H9 (cell line): ENCODE data around the gene TMEM82. TPM values are rescaled to one million over a fixed set of nuclear protein-coding genes. Genes with fewer than 3 reads are reported as not detected.

ENCODE experiments used
- DNase-seq: peaks from one replicate; pipeline ENCODE4 v3.0.0-alpha.2; 2017
- H2AFZ ChIP-seq: one replicate; pipeline ENCODE4 v1.6.1; 2013; ENCODE audit warnings: mild to moderate bottlenecking, low read length, control low read depth, moderate library complexity
- H2AK5ac ChIP-seq: 2 replicates; pipeline ENCODE4 v1.6.1; 2013; ENCODE audit warnings: low read length, control low read depth, mixed read lengths; ENCODE audit not compliant: insufficient read length
- H2BK120ac ChIP-seq: one replicate; pipeline ENCODE4 v1.6.1; 2013; ENCODE audit warnings: low read depth, mild to moderate bottlenecking, low read length, control low read depth, inconsistent platforms; ENCODE audit not compliant: poor library complexity, severe bottlenecking
- H2BK12ac ChIP-seq: 2 replicates; pipeline ENCODE4 v1.6.1; 2013; ENCODE audit warnings: low read length, control low read depth, mixed read lengths, low read depth; ENCODE audit not compliant: insufficient read length
- H2BK15ac ChIP-seq: 2 replicates; pipeline ENCODE4 v1.6.1; 2013; ENCODE audit warnings: low read depth, low read length, control low read depth
- H2BK20ac ChIP-seq: one replicate; pipeline ENCODE4 v1.6.1; 2013; ENCODE audit warnings: low read depth, mild to moderate bottlenecking, low read length, control low read depth, inconsistent platforms; ENCODE audit not compliant: poor library complexity, severe bottlenecking
- H2BK5ac ChIP-seq: 2 replicates; pipeline ENCODE4 v1.6.1; 2013; ENCODE audit warnings: low read length, control low read depth, mixed read lengths; ENCODE audit not compliant: insufficient read length
- H3K14ac ChIP-seq: 2 replicates; pipeline ENCODE4 v1.6.1; 2013; ENCODE audit warnings: low read length, control low read depth; ENCODE audit not compliant: insufficient read depth
- H3K18ac ChIP-seq: 2 replicates; pipeline ENCODE4 v1.6.1; 2013; ENCODE audit warnings: low read depth, mild to moderate bottlenecking, mixed read lengths, low read length, control low read depth; ENCODE audit not compliant: insufficient read length
- H3K23ac ChIP-seq: 2 replicates; pipeline ENCODE4 v1.6.1; 2013; ENCODE audit warnings: low read length, control low read depth, mixed read lengths, low read depth; ENCODE audit not compliant: insufficient read length
- H3K23me2 ChIP-seq: 2 replicates; pipeline ENCODE4 v1.6.1; 2013; ENCODE audit warnings: low read depth, mild to moderate bottlenecking, mixed read lengths, low read length, control low read depth; ENCODE audit not compliant: insufficient read length, poor library complexity, severe bottlenecking
- H3K27ac ChIP-seq: 2 replicates; pipeline ENCODE4 v1.5.1; 2013; ENCODE audit warnings: low read length, control low read depth, mixed read lengths, low read depth; ENCODE audit not compliant: insufficient read length
- H3K27me3 ChIP-seq: 2 replicates; pipeline ENCODE4 v1.6.1; 2013; ENCODE audit warnings: low read length, control low read depth, inconsistent platforms; ENCODE audit not compliant: insufficient read depth
- H3K4ac ChIP-seq: 2 replicates; pipeline ENCODE4 v1.6.1; 2013; ENCODE audit warnings: low read depth, mild to moderate bottlenecking, control low read depth, inconsistent platforms, low read length, moderate library complexity
- H3K4me1 ChIP-seq: 2 replicates; pipeline ENCODE4 v1.6.1; 2013; ENCODE audit warnings: low read length, control low read depth, inconsistent platforms; ENCODE audit not compliant: insufficient read depth
- H3K4me2 ChIP-seq: 2 replicates; pipeline ENCODE4 v1.6.1; 2013; ENCODE audit warnings: low read length, control low read depth, mixed read lengths; ENCODE audit not compliant: insufficient read length, insufficient read depth
- H3K56ac ChIP-seq: 2 replicates; pipeline ENCODE4 v1.6.1; 2013; ENCODE audit warnings: low read depth, mild to moderate bottlenecking, mixed read lengths, low read length, control low read depth; ENCODE audit not compliant: insufficient read length
- H3K79me1 ChIP-seq: 2 replicates; pipeline ENCODE4 v1.6.1; 2013; ENCODE audit warnings: low read depth, mild to moderate bottlenecking, moderate library complexity, low read length, control low read depth, inconsistent platforms; ENCODE audit not compliant: insufficient read depth, poor library complexity, severe bottlenecking
- H3K79me2 ChIP-seq: 2 replicates; pipeline ENCODE4 v1.6.1; 2013; ENCODE audit warnings: low read length, control low read depth, inconsistent platforms; ENCODE audit not compliant: insufficient read depth
- H3K9ac ChIP-seq: 2 replicates; pipeline ENCODE4 v1.6.1; 2013; ENCODE audit warnings: low read length, control low read depth, mixed read lengths; ENCODE audit not compliant: insufficient read length; ENCODE audit errors: extremely low read depth
- H3K9me3 ChIP-seq: one replicate; pipeline ENCODE4 v1.6.1; 2013; ENCODE audit warnings: low read depth, low read length, inconsistent platforms; ENCODE audit not compliant: control insufficient read depth
- H3T11ph ChIP-seq: one replicate; pipeline ENCODE4 v1.6.1; 2013; ENCODE audit warnings: mild to moderate bottlenecking, low read length, control low read depth, inconsistent platforms
- H4K20me1 ChIP-seq: one replicate; pipeline ENCODE4 v1.6.1; 2013; ENCODE audit not compliant: control insufficient read depth, insufficient read length, insufficient read depth
- H4K5ac ChIP-seq: 2 replicates; pipeline ENCODE4 v1.6.1; 2013; ENCODE audit warnings: low read depth, mild to moderate bottlenecking, mixed read lengths, low read length, control low read depth; ENCODE audit not compliant: insufficient read length
- H4K8ac ChIP-seq: replicated peaks from 2 replicates; pipeline ENCODE4 v1.6.1; 2013; ENCODE audit warnings: low read length, control low read depth, mixed read lengths, low read depth; ENCODE audit not compliant: insufficient read length
- H4K91ac ChIP-seq: 2 replicates; pipeline ENCODE4 v1.6.1; 2013; ENCODE audit warnings: low read depth, mild to moderate bottlenecking, moderate library complexity, mixed read lengths, low read length, control low read depth; ENCODE audit not compliant: insufficient read length
- H3K27ac Mint-ChIP-seq, 3 experiments: 2 replicates in 2 of 3; 3 replicates in 1 of 3; pipeline ENCODE4 v1.8.0; 2020 to 2021; ENCODE audit warnings: mixed read lengths in 3 of 3, mild to moderate bottlenecking in 1 of 3, moderate library complexity in 1 of 3
- H3K27me3 Mint-ChIP-seq: 2 replicates; pipeline ENCODE4 v1.8.0; 2021; ENCODE audit warnings: low read depth, mild to moderate bottlenecking, moderate library complexity, mixed read lengths
- H3K36me3 Mint-ChIP-seq, 3 experiments: 2 replicates in 2 of 3; 3 replicates in 1 of 3; pipeline ENCODE4 v1.8.0; 2020 to 2021; ENCODE audit warnings: low read depth in 3 of 3, mixed read lengths in 3 of 3; ENCODE audit not compliant: insufficient read depth in 1 of 3
- H3K4me1 Mint-ChIP-seq, 2 experiments: 2 replicates each; pipeline ENCODE4 v1.8.0; 2020; ENCODE audit warnings: mixed read lengths in 2 of 2
- H3K4me3 Mint-ChIP-seq, 2 experiments: 2 replicates in 1 of 2; 3 replicates in 1 of 2; pipeline ENCODE4 v1.8.0; 2020 to 2021; ENCODE audit warnings: mild to moderate bottlenecking in 2 of 2, mixed read lengths in 2 of 2, moderate library complexity in 1 of 2
- H3K9me3 Mint-ChIP-seq, 2 experiments: 2 replicates in 1 of 2; 3 replicates in 1 of 2; pipeline ENCODE4 v1.8.0; 2020; ENCODE audit warnings: mild to moderate bottlenecking in 2 of 2, mixed read lengths in 2 of 2, moderate library complexity in 1 of 2
- CTCF ChIP-seq: fragments of 200-600 bp; sonication (generic); conservative IDR thresholded peaks from 3 replicates; pipeline ENCODE4 v1.8.0; 2021; ENCODE audit warnings: antibody characterized with exemption, mild to moderate bottlenecking
- WGBS: extraction: QIAGEN DNeasy Blood & Tissue Kit; methylation state at CpG from one replicate; pipeline ENCODE4 v1.1.7; 2013; ENCODE audit warnings: missing lambda C conversion rate, low lambda C conversion rate, mixed read lengths; ENCODE audit not compliant: insufficient read length; ENCODE audit errors: extremely low coverage; 5-methylcytosine and 5-hydroxymethylcytosine counted together
- total RNA-seq: library from RNA; stranded (reverse); gene quantifications from 2 replicates; pipeline ENCODE4 v1.2.1, GENCODE V29; 2021

The TMEM82 gene
- total RNA-seq, 1 experiment from 2014 or later, result 1.4 TPM

DNA sequence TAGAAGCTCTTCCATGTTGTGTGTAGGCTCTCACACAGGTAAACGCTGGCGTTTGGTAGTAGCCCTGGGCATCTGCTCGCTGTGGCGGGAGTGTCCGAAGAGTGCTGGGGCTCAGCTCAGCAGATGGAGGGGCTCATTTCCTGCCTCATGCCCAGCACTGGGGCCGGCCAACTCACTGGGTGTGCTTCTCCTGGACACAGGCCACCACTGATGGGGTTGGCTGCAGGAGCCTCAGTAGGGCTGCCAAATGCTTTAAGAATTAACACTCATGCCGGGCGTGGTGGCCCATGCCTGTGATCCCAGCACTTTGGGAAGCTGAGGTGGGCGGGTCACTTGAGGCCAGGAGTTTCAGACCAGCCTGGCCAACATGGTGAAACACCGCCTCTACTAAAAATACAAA, 44.3 kb downstream of the TMEM82 start:
- Histone ChIP-seq H3K79me1 (no peaks in the 10 kb centered on the region), H2BK5ac (no peak overlapping the region), H2AK5ac (no peak overlapping the region), H3T11ph (no peak overlapping the region), H4K8ac (no peak overlapping the region), H2BK15ac (no peak overlapping the region), H3K23me2 (no peaks in the 10 kb centered on the region), H3K14ac (no peak overlapping the region), H3K23ac (no peak overlapping the region), H2AFZ (no peak overlapping the region), H4K91ac (no peak overlapping the region), H3K27me3 (no peaks in the 10 kb centered on the region), H4K5ac (no peak overlapping the region), H3K9ac (no peak overlapping the region), H4K20me1 (no peaks in the 10 kb centered on the region), H3K9me3 (no peaks in the 10 kb centered on the region), H3K79me2 (no peaks in the 10 kb centered on the region), H3K18ac (no peak overlapping the region), H2BK12ac (no peak overlapping the region), H3K56ac (no peak overlapping the region), H3K4me2 (no peak overlapping the region), H2BK20ac (no peak overlapping the region), H3K27ac (no peak overlapping the region), H3K4me1 (no peaks in the 10 kb centered on the region), H3K4ac (no peak overlapping the region), H2BK120ac (no peak overlapping the region)
- no peak for TF ChIP-seq CTCF
- H3K27ac Mint-ChIP-seq, result peak overlapping the region in 2 of 3 experiments; percentile 27 to 90; a peak in 3 of 7 replicates
- H3K36me3 Mint-ChIP-seq, result peaks cover 3 to 30% (median 9%) of the 10 kb centered on the region in 3 experiments; a peak in 5 of 7 replicates
- no peaks in the 10 kb centered on the region for H3K27me3 Mint-ChIP-seq
- H3K9me3 Mint-ChIP-seq, result no peaks in the 10 kb centered on the region
- WGBS, result no CpG with 5 or more reads among the region's 10 CpGs
- DNase-seq, result no peak
- no peaks in the 10 kb centered on the region for H3K4me1 Mint-ChIP-seq
- no peak overlapping the region for H3K4me3 Mint-ChIP-seq
